MM.1S (cell line): ENCODE measurements around the gene AK8.

Experiments used
- EZH2 ChIP-seq: fragments of 300-600 bp; sonication (generic); optimal IDR thresholded peaks from 2 replicates; pipeline ENCODE3; 2017; ENCODE audit warnings: low read depth, mild to moderate bottlenecking, antibody characterized with exemption, low read length, mixed read lengths
- EZH2phosphoT487 ChIP-seq: fragments of 300-600 bp; sonication (generic); IDR thresholded peaks from 2 replicates; pipeline ENCODE4 v1.6.1; 2018; ENCODE audit warnings: antibody characterized with exemption, low read length
- TF ChIP-seq, protein P1 (sequence below): fragments of 300-600 bp; sonication (generic); IDR thresholded peaks from 2 replicates; pipeline ENCODE4 v1.5.1; 2016; ENCODE audit warnings: antibody characterized with exemption, low read length, mixed read lengths

DNA sequence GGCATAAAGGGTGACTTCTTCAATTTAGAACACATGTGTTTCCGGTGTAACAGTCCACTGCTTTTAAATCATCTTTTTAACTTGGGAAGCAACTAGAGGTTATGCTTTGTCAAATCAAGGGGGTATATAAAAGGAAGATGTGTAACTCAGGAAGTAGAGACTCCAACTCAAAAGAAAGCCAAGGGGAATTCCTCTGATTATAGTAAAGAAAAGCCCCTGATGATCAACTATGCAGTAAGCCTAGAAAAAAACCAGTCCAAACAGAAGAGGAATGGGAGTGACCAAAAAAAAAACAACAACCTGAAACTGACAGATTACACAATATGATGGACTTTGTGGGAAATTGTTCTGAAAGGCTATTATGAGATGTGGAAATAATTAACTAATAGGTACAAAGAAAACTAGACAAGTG, 90.3 kb downstream of the AK8 start:
- TF ChIP-seq, protein P1, sequence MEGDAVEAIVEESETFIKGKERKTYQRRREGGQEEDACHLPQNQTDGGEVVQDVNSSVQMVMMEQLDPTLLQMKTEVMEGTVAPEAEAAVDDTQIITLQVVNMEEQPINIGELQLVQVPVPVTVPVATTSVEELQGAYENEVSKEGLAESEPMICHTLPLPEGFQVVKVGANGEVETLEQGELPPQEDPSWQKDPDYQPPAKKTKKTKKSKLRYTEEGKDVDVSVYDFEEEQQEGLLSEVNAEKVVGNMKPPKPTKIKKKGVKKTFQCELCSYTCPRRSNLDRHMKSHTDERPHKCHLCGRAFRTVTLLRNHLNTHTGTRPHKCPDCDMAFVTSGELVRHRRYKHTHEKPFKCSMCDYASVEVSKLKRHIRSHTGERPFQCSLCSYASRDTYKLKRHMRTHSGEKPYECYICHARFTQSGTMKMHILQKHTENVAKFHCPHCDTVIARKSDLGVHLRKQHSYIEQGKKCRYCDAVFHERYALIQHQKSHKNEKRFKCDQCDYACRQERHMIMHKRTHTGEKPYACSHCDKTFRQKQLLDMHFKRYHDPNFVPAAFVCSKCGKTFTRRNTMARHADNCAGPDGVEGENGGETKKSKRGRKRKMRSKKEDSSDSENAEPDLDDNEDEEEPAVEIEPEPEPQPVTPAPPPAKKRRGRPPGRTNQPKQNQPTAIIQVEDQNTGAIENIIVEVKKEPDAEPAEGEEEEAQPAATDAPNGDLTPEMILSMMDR = no peak
- no peak for TF ChIP-seq EZH2
- no peak for TF ChIP-seq EZH2phosphoT487
